GM18870 (cell line): ENCODE results near the gene LIN28A.

Experiments
- ATAC-seq: cut with Tn5 transposase; IDR thresholded peaks from one replicate; pipeline ENCODE4 v1.9.1; 2021; ENCODE audit warnings: moderate library complexity; ENCODE audit not compliant: unreplicated experiment

Gene LIN28A

DNA sequence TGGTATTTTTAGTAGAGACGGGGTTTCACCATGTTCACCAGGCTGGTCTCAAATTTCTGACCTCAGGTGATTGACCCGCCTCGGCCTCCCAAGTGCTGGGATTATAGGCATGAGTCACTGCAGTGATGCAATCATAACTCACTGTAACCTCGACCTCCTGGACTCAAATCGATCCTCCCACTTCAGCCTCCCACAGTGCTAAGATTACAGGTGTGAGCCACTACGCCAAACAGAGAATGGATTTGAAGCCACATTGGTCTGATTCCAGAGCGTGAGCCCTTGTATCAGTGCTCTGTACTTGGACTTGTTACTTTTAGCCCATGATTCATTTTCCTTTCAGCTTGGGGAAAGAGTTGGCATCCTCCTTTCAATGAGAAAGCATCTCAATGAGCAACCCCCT lies 23.2 kb upstream of the LIN28A start:
- no peak for ATAC-seq

DNA sequence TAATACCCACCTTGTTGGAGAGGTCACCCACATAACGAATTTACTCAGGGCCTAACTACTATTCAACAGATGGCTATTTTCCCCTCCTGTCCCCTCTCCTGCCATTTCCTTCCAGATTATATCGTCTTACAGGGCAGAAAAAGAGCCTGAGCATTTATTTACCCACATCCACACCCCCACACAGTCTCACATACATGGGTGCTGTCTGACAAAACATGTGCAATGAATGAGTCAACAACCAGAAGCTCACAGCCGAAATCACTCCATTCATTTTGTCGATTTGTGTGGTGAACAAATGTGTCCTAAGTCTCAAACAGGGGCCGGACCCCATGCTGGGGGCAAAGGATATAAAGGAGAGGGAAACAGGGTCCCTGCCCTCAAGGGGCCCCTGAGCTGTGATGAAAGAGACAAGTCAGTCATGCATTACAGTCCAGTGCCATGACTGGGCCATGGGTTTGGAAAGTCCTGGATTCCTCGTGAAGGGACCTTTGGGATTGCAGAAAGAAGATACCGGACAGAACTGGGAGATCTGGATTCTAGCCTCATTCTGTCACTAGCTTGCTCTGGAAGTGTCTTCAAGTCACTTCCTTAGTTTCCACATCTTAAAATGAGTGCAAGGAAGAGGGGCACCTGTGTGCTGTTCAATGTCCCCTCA lies 21.7 kb upstream of the LIN28A start:
- no peak for ATAC-seq

DNA sequence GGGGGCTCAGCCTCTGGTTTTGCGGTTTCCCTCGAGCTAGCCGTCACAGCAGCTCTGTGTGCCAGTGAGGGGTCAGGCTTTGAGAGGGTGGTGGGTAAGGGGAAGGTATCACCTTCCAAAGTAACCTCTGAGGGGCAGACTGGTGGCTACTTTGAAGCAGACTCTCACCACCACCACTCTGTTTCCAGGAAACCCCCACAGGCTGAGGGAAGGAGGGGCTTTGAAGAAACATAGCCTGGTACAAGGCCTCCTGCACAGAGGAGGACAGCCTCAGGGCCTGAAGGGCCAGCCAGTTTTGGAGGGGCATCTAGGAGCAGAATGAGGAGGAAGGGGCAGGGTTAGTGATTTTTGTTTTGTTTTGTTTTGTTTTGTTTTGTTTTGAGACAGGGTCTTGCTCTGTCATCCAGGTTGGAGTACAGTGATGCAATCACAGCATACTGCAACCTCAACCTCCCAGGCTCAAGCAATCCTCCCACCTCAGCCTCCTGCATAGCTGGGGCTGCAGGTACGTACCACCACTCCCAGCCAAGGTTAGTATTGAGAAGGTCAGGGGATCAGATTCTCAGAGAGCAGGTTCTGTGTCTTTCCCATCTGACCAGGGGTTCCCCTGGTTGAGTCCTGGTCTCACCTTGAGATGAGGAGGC lies 20.9 kb upstream of the LIN28A start:
- ATAC-seq = no peak

- ATAC-seq = no peak
Measured at GRCh38 chr1:26391450-26391849, 19.2 kb upstream of the LIN28A start.

DNA sequence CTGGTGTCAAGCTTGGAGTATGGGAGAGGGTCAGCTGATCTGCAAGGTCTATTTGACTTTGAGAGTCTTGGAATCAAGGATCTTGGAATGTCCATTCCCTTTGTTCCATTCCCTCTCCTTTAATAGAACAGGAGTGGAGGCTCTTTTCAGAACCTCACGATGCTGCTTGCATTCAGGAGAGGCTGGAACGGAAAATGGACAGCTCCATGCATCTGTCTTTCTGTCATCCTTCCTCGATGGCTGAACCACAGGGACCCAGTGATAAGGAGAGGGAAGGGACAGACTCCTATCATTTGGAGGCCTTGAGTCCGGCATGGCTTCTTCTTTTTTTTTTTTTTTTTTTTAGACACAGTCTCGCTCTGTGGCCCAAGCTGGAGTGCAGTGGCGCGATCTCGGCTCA lies 14.9 kb upstream of the LIN28A start:
- no peak for ATAC-seq

GRCh38 chr1:26399034-26399433 lies 11.6 kb upstream of the LIN28A start:
- no peak for ATAC-seq

GRCh38 chr1:26401891-26402290 lies 8.7 kb upstream of the LIN28A start:
- ATAC-seq = no peak

GRCh38 chr1:26403656-26404055 lies 7.0 kb upstream of the LIN28A start:
- ATAC-seq = no peak

GRCh38 chr1:26404641-26405040 lies 6.0 kb upstream of the LIN28A start:
- ATAC-seq = no peak

- no peak for ATAC-seq
Measured at GRCh38 chr1:26405281-26405915, 5.2 kb upstream of the LIN28A start.

GRCh38 chr1:26408604-26409003 lies 2.0 kb upstream of the LIN28A start:
- ATAC-seq = no peak

DNA sequence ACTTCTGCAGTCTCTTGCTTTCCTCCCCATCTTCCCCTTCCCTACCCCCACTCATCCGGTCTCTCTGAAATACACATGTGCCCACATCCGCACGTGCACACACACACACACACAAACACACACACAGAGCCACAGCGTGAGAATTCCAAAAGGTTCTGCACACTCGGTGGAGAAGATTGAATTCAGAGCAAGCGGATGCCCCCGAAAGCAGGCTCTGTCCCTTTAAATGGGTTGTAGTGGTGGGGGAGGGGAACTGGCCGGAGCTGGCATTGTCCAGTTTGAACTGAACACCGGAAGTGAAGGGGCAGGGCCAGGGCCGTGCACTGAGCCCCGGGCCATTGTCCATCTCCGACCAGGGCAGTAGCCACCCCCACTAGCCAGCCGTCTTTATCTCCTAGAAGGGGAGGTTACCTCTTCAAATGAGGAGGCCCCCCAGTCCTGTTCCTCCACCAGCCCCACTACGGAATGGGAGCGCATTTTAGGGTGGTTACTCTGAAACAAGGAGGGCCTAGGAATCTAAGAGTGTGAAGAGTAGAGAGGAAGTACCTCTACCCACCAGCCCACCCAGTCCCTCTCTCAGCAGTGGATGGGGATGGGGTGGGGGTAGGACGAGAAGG lies 1.3 kb upstream of the LIN28A start:
- no peak for ATAC-seq

DNA sequence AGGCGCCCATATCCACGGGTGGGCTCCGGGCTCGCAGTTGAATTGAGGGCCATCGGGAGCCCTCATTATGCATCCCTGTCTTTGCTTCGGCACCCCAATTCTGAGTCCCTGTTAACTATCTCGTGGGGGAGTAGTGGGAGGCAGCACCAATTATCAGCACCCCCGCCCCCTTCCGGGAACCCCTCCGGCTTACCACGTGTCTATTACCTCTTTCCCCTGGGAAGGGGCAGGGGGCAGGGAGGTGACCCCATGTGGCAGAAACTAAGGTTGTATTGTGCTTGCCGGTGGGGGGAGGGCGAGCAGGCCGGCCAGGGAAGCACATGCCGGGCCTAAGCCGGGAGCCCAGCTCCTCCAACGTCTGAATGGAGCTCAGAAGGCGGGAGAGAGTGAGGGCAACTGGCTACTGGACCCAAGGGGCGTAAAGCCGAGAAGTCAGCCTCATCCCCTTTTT lies 1.0 kb downstream of the LIN28A start:
- no peak for ATAC-seq

GRCh38 chr1:26412180-26412840 lies 1.7 kb downstream of the LIN28A start:
- no peak for ATAC-seq

DNA sequence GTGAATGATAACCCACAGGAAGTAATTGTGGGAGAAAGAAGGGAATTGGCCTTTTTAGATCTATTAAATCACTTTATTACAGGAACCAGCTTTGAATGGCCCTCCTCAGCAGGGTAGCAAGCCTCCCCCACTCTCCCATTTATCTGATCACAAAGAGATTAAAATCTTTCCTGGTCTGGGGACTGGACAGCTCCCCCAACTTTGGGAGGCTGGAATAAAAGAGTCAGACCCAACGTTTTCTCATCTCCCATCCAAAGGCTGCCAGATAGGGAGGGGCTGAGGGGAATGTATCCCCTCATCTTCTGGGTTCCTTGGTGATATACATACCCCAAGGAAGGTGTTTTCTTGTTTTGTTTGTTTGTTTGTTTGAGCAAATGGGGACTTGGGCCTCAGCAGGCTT lies 2.4 kb downstream of the LIN28A start:
- ATAC-seq = no peak

GRCh38 chr1:26417111-26417759 lies 6.6 kb downstream of the LIN28A start:
- no peak for ATAC-seq

- ATAC-seq = no peak
Measured at GRCh38 chr1:26418865-26419349, 8.3 kb downstream of the LIN28A start.

- no peak for ATAC-seq
Measured at GRCh38 chr1:26419494-26419893, 8.9 kb downstream of the LIN28A start.

- ATAC-seq = no peak
Measured at GRCh38 chr1:26429721-26430120, 19.1 kb downstream of the LIN28A start.

DNA sequence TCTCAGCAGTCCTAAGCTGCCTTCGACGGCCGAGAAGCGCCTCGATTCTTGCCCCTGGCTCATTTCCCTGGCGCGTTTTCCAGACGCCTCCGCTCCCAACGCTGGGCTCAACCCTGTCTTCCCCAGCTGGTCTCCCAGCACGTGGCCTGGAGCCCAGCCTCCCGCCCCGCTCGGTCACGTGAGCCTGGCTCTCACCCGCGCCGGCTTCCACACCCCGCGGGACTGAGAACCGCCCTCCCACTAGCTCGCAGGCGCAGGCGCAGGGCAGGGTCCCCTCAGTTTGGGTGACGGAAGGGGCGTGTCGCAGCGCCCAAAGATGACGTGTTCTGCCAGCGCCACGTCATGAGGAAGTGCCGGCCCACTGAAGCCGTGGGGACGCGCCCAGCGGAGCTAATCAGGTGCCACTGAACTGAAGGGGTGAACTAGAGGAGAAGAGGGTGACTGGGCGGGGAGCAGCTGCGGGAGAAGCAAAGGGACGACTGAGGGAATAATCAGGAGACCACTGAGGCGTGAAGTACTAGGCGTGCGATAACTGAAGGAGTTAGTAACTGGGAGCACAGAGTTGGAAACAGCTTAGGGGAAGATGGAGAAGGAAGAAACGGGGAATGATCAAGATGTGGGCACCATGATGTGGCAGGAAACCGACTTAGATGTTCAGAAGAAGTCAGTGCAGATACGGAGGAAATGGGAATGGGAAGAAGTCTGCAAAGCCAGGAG lies 21.5 kb downstream of the LIN28A start, which contains the start of gene DHDDS:
DHDDS (plus strand) TSS at position 343 of the 717 bp plus-strand sequence. CDS start 625 bp downstream, outside the sequence.
- peak; percentile 83 for ATAC-seq
